Cerebellar nuclear complex (tissue), 1 donor: ENCODE results near the gene ZNF423.

Experiments used
- DNase-seq, 2 experiments: peaks; one replicate each; lab custom pipeline; 2025; lab: John Stamatoyannopoulos, UW

The ZNF423 gene

DNA sequence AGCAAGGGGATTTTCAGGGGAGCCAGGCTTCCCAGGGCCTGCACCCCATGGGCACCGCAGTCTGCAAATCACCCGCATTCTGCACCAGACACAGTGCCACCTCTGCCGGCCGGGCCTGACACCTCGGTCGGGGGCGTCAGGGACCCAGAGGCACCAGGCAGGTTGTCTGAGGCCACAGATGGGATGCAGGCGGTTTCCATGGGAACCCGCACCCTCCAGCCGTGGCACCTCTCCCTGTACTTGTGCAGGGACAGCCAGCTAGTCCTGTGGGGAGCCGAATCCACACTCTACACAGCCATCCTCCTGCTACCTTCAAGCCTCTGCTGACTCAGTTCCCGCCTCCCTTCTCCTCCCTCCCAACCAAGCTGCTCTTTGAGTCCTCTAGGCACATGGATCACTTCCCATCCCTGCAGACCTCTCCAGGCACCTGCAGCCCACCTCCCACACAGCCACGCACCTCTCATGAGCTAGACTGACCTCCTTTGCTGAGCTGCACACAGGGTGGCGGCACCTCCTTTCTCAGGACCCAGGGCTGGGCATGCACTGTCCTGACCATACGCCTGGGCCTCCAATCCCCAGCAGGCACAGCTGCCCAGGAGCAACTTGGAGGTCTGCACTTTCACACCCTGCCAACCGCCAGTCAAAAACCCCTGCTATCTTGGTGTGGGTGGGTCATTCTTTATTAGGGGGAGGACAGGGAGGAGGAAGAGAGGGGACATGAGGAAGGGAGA is 362.9 kb downstream of the ZNF423 start:
- DNase-seq = peak; percentile 2 to 15

DNA sequence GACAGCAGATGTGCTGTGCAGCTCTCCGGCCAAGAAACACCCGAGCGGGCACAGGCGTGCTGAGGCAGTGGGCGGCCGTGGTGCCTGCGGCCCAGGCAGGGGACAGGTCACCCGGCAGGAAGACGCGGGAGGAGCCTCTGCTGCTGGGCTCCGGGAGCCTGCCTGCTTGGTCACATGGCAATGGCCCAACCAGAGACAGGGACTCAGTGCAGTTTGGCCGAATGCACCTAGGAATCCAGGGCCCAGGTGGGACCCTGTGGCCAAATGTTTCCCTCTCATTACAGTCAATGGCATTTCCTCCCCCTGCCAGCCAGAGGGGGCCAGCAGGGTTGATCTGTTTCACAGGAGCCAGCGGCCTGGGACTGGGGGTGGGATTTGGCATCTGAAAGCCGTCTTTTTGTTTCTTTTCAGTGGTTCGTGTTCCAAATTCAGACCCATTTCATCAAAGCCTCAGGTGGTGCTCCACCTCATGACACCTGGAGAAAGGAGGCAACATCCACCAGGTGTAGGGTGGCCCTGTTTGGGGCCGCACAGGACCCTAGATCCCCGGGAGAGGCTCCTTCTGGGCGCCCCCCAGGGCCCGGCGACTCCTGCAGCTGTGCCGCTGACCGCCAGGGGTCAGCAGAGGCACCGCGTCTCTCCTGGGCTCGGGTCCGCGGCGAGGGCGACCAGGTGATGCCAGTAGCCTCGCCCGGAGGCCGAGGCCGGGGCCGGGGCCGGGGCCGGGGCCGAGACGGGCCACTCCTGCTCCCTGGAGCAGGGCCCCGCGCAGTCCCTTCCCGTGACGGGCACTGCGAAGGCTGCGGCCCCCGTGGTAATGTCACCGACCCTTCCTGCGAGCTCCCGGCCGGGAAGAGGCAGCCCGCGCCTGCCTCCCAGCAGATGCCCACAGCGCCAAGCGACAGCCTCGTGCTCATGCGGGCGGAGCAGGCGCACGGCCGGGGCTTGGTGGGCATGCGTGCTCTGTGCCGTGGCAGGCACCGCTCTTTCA is 363.8 kb downstream of the ZNF423 start:
- peak in 1 of 2 experiments; percentile 7 for DNase-seq

DNA sequence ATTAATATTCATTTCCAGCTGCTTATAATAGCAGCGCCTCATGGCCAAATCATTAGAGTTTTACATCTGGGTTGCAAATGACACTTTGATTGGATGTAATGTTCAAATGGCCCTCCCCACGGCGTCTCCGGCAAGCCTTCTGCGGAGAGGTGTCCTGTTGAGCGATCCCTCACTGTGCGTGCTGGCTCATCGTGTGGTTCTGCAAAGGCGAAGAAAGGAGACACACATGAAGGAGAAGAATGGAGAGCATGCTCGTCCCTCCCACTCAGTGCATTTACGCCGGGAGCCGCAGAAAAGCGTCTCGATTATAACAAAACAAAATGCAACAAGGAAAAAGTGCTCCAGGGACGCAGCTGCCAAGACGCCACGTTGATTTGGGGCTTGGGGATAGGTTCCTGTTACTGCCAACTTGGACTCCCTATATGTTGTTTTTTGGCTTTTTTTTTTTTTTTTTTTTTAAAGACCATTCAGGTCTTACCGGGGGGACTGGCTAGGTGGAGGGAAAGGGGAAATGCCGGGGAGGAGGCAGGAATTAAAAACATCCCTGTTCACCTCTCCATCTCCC is 364.7 kb downstream of the ZNF423 start:
- no peak for DNase-seq

DNA sequence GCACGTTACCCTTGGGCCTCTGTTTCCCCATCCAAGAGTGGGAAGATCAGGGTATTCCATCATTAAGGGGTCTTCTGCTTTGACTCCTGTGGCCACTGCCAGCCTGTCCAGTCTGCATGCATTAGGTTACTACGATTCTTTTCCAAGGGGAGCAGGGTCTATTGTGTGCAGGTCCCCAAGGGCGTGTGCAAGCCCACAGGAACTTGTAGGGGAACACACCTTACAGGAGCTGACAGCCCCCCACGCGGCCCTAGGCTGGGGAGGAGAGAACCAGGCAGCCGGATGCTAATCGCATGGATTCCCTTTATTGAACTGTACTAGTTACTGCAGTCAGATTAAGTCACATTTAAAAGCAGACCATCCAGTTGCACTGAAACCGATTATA is 365.6 kb downstream of the ZNF423 start:
- no peak for DNase-seq

DNA sequence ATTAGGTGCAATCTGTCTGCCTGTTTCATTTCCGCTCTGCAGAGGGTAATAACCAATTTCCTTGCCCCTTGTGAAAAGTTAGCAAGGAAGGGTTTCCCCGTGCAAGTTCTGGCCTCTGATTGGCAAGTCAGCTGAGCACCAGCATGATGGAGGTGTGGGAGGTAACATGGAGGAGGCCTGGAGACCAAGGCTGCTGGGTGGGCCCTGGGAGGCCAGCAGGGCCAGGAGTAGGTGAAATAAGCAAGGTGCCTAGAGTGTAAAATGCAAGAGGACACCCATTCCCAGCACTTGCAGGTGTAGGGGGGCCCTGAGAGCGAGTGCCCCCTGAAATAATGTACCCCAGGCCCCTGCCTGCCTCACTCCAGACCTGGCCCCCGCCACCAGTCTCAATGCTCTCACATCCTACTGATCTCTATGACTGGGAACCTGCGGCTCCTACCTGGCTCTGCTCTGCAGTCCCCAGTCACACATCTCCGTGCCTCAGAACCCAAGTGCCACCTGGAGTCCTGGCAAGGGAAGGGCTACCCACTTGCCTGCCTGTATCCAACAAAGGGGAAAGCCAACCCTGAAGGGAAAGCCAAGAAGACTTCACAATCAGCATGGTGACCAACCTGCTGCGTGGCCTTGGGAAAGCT is 366.1 kb downstream of the ZNF423 start:
- DNase-seq = no peak

DNA sequence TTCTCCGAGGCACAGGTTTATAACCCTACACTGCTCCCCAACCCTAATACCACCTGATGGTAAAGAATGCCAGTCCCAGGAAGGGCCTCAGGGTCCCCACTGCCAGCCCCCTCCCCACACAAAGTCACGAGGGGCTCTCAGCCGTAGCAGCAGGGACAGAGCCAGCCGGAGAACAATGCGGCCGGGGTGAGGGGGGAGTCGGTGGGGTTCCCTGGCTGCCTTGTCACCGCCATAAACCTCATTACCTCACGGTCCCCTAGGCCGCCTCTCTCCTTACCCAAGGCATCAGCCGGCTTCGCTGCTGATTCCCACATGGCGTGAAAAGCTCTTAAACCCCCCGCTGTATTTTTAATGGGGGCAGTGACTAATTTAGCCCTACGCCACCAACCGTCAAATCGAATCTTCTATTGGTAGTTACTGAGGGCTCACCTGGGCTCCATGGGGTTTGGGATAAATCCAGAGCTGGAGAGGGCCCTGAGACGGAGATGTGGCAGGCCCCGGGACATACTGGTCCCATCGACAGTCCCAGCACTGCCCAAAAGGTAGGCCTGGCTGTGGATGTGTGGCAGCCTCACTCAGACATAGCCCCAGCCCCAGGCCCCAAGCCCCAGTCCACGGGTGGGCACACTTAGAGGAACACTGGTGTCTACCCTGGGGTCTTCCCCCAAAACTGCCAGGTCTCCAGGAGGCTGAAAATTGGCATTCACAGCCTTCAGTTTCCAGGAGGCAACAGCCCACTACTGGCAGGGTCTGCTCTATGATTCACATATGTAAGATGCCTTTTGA is 367.0 kb downstream of the ZNF423 start:
- no peak for DNase-seq

DNA sequence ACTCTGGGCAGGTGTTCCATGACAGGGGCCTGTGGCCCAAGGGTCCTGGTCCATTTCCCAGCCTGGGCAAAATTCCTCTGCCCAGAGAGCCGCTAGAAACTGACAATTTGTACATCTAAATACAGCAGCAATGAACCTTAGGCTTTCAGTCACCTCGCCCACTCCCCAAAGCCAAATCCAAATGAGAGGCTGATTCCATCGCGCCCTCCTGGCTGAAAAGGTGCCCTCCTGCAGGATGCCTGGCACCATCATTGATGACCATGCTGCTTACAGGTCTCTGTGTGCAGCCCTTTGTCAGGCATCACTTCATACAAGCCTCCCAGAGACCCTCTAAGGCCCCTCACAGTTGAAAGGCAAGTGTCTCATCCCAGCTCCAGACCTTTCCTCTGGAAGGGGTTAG is 367.6 kb downstream of the ZNF423 start:
- no peak for DNase-seq

DNA sequence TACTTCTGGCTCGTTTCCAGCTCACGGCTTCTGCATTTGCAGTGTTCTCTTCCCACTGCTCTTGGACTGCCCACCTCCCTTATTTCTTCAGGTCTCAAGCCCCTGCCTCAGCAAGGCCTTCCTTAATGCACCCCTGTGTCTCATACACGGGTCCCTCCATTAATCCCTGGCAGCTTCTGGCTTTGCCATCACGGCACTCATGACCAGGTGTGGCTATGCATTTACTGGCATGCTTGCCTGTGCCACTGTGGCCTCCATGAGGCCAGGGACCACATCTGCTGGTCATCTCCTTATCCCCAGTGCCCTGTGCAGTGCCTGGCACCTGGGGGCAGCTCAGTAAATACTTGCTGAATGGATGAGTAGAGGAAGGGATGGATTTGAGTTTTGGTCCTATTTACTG is 368.2 kb downstream of the ZNF423 start:
- DNase-seq = no peak

DNA sequence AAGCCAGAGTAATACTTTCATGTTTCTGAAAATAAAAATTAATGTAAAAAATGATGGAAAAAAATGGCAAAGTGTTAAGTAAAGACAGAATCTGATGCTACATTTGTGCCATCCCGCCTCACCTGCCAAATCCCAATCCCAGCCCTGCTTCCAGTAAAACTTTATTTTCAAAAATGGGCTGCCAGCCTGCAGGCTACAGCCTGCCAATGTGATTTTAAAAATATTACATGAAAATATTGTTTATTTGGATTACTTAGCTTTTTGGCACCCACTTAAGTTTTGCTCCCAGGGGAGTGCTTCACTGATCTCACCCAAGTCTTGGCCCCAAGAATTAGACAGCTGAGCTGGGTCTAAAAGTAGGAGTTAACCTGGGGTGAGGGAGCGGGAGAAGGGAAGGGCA is 369.5 kb downstream of the ZNF423 start:
- DNase-seq = no peak

DNA sequence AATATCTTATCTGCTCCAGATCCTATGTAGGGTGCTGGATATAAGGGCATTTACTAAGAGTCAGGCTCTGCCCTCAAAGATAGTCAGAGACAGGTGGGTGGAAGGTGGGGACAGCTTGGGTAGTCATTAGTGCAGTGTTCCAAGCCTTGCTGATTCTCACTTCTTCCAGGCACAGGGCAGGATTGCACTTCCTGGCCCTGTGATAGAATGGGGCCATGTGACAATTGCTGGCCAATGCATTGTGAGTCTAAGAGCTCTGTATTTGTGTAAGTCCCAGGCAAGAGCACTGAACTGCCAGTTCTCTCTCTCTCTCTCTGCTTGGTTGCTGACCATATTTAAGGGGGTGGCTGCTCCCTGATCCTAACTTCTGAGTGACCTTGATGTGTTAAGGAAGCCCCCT is 370.2 kb downstream of the ZNF423 start:
- no peak for DNase-seq

DNA sequence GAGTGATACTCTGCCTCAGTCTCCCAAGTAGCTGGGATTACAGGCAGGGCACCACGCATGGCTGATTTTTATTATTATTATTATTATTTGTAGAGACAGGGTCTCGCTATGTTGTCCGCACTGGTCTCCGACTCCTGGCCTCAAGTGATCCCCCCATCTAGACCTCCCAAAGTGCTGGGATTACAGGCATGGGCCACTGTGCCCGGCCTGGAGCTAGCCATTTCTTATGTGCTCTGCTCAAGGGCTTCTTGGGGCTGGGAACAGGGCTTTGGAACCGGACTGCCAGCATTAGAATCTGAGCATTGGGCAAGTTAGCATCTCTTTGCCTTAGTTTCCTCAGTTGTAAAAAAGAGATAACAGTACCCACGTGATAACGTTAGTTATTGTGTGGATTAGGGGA is 371.0 kb downstream of the ZNF423 start:
- no peak for DNase-seq

DNA sequence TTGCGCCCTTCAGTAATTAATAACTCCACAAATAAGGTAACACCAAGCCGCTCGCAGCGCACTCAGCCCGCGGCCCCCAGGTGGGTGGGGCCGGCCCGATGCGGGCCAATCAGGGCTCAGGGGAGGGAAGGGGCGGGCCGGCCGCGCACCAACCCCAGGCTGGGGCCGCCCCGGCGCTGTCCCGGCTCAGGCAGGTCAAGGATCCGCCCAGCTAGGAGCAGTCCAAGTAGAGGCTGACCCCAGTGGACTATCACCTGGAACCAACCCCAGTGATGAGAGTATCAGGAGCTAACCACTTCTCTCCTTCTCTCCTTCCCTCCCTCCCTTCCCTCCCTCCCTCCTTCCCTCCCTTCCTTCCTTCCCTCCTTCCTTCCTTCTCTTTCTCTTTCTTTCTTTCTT is 371.5 kb downstream of the ZNF423 start:
- no peak for DNase-seq

DNA sequence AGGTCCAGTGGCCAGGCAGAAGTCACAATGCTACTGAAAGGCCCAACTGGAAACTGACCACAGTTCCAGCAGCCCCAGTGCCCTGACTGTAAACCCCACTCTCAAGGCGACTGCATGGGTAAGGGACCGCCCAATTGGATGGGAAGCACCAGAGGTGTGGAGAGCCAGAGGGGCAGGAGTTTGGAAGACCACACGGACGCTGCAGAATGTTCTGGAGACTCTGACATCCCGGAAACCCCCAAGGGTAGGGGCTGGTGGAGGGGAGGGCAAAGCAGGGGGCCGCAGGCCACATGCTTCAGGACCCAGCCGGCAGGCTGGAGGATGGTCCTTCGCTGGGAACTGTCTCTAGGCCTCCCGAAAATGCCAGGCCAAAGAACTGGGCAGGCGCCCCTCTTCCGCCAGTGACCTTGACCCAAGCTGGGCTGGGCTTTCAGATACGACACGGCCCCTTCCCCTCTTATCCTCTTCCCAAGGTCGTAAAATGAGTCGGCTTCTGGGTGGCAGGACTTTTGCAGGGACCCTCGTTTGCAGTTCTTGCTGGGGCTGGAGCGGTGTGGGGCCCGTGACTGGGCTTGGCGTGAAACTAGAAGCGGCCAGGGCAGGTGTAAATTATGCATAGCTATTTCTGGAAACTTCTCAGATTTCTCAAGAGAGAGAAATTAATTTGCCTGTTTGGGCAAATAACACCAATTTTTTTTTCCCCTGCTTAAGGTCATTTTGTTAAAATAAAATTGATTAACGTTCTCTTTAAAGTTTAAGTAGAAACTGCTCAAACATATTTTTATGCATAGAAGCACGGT is 372.1 kb downstream of the ZNF423 start:
- no peak for DNase-seq

DNA sequence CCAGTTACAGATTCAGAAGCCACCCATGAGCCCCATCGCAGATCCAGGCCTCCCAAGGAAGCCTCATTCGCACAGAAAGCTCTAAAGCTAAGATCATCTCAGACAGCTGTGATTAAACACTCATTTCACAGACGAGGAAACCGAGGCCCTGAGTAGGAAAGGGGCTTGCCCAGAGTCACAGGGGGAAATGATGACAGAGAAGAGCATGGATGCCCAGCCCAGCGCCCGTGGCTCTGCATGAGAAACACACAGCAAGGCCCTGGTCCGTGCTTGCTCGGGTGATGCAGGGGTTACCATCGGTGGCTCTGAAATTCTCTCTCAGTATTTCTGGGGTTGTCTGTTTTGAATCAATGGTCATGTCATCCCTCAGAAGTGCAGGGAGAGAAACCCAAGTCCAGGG is 372.7 kb downstream of the ZNF423 start:
- no peak for DNase-seq

DNA sequence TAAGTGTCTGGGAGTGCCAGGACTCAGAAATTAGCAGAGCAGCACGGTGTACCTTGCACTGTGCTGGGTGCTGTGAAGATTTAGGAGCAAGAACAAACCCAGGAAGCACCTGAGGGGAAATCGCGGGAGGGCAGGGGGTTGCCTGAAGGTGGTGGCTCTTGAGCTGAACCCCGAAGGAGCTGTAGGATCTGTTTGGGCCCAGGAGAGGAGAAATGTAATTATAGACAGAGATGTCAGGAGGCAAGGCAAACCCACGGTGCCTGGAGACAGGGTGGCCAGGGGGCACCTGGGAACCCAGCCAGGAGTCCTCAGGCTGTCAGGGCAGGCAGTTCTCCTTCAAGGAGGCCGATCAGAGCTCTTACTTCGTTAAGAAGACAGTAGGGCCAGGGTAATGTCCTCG is 373.2 kb downstream of the ZNF423 start:
- no peak for DNase-seq

DNA sequence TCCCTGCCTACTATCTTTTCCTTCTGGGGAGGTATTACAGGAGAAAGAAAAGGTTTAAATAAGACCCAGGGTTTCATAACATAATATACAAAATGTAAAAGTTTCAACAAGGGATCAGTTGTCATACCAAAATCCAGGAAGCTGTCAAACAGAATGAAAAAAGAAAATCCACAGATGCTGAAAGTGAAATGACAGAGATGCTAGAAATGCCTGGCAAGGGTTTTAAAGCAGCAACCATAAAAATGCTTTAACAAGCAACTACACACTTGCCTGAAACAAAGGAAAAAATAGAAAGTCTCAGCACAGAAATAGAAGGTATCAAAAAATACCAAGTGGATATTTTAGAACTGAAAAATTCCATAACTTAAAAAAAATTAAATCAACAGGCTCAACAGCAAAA is 377.3 kb downstream of the ZNF423 start:
- DNase-seq = no peak

DNA sequence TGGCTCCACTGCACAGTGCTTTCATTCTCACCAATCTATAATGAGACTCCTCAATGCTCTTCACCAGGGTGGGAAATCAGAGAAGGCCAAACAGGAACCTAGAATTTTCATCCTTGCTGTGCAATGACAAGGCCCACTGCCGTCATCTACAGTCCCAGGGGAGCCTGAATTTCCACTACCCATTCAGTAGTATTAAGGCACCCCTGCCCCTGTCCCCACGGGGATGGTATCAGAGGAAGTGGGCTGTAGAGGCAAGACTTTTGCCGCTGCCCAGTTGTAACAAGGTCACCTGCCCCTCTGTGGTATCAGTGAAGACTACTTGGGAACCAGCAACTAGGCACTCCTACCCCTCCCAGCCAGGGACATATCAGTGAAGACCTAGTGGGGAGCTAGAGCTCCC is 377.8 kb downstream of the ZNF423 start:
- DNase-seq = no peak

DNA sequence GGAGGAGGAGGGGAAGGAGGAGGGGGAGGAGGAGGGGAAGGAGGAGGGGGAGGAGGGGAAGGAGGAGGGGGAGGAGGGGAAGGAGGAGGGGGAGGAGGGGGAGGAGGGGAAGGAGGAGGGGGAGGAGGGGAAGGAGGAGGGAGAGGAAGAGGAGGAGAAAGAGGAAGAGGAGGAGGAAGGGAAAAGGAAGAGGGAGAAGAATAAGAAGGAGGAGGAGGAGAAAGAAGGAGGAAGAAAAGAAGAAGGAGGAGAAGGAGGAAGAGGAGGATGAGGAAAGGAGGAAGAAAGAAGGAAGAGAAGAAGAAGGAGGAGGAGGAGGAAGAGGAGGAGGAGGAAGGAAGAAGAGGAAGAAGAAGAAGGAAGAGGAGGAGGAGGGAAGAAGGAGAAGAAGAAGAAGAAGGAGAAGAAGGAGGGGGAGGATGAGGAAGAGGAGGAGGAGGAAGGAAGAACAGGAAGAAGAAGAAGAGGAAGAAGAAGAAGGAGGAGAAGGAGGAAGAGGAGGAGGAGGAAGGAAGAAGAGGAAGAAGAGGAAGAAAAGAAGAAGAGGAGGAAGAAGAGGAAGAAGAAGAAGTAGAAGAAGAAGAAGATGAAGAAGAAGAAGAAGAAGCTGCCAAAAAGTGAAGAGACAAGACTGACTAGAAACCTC is 378.5 kb downstream of the ZNF423 start:
- no peak for DNase-seq

DNA sequence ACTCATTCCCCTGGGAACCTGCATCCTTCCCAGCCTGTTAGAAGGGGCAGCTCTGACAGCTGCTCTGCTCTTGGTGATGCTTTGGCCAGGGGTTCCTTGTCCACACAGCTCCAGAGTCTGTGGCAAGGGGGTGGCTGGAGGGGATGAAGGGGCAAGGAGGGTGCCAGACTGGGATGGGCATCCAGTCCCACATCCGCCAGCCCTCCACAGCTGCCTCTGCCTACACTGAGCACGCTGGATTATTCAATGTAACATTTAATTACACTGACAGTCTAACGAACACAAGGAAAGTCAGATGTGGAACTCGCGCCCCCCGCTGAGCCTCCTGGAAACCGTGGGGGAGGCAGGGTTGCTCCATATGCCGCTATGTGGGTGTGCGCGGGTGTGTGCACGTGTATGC is 381.2 kb downstream of the ZNF423 start:
- no peak for DNase-seq

DNA sequence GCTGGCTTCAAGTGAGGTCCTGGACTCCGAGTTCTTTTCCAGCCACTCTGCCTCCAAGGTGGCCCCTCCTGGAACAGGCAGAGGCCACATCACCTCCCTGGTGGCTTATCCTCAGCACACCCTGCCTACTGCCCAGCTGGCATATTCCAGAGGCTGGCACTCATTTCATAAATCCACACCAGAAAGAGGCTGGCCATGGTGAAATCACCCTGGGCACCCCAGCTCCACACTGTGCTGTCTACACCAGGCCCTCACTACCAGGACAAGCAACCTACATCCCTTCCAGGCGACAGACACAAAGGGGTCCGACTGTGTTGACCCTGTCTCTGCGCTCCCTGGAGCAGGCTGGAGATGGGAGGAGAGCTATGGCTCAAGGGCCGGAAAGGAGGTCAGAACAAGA is 382.1 kb downstream of the ZNF423 start:
- DNase-seq = no peak
